Medulla oblongata (tissue), 1 donor: ENCODE data around the gene PRPF31.
"Not testable (repeated sequence)": the region's sequence is repeated elsewhere in the genome, so short reads cannot be mapped to it uniquely, and the experiment has no call there.

Experiments
- DNase-seq: peaks from one replicate; pipeline ENCODE4 v3.0.0-alpha.2; 2015; ENCODE audit errors: extremely low spot score

The PRPF31 gene, protein sequence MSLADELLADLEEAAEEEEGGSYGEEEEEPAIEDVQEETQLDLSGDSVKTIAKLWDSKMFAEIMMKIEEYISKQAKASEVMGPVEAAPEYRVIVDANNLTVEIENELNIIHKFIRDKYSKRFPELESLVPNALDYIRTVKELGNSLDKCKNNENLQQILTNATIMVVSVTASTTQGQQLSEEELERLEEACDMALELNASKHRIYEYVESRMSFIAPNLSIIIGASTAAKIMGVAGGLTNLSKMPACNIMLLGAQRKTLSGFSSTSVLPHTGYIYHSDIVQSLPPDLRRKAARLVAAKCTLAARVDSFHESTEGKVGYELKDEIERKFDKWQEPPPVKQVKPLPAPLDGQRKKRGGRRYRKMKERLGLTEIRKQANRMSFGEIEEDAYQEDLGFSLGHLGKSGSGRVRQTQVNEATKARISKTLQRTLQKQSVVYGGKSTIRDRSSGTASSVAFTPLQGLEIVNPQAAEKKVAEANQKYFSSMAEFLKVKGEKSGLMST

DNA sequence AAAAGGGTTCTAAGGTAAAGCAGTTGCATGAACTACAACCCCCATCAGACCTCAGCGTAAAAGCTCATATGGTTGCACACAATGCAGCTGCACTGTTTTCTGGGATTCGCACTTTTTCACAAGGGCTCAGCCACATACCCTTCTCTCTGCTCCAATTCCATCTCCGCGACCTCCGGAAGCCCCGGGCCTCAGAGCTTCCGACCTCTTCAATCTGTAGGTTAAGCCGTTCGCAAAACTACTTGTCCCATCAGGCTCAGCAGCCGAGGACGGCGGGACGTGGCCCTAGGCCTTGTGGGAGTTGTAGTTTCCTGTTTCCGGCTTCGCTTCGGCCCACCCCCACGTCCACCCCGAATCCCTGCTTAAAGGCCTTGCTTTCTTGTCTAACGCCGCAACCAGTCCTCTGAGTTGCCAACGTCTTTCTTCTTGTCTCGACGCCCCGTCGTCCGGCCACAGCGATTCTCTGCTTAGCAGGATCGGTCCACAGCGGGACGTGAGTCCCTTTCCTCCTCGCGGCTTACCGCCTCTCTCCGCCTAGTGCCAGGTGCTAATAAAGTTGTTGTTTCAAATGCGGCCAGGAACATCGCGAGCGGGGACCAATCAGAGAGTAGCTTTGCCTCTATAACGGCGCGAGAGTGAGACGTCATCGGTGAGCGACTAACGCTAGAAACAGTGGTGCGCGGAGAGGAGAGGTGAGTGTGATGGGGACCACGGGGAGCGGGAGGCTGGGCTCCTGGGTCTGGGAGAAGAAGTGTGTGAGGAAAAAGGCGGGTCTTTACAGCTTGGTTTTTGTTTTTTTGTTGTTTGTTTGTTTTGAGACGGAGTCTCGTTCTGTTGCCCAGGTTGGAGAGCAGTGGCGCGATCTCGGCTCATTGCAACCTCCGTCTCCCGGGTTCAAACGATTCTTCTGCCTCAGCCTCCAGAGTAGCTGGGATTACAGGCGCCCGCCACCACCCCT is at the start of gene PRPF31, which contains the start of gene TFPT:
Gene PRPF31 (plus strand): TSS at position 646 of the 955 bp plus-strand sequence. CDS start 2,525 bp downstream, outside the sequence.
Gene TFPT (minus strand): TSS at position 549 of the 955 bp plus-strand sequence. CDS start 388 bp downstream, at position 161.
- DNase-seq: peak; percentile 98

DNA sequence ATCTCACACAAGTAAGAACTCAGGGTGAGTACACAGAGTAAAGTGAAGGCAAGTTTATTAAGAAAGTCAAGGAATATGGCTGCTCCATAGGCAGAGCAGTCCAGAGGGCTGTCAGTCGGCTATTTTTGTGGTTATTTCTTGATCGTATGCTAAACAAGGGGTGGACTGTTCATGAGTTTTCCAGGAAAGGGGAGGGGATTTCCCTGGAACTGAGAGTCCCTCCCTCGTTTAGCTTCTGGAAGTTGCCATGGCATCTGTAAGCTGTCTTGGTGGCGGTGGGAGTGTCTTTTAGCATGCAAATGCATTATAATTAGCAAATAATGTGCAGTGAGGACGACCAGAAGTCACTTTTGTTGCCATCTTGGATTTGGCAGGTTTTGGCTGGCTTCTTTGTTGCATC is 46.1 kb upstream of the PRPF31 start:
- no peak for DNase-seq

DNA sequence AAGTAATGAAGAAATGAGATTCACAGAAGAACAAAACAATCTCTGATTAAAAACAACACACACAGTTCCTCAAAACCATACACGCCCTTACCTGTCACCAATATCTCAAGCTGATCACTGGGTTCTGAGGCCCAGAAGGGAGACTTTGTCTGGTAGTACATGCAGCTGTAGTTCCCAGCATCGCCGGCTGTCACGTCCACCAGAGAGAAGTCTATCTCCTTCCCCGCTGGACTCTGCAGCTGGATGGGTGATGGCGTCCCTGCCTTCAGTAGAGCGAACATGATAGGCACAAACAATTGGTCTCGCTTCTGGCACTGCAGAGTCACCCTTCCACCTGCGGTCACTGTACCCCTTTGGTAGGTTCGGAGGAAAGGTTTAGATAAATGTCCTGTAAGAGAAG is 41.7 kb upstream of the PRPF31 start:
- no peak for DNase-seq

DNA sequence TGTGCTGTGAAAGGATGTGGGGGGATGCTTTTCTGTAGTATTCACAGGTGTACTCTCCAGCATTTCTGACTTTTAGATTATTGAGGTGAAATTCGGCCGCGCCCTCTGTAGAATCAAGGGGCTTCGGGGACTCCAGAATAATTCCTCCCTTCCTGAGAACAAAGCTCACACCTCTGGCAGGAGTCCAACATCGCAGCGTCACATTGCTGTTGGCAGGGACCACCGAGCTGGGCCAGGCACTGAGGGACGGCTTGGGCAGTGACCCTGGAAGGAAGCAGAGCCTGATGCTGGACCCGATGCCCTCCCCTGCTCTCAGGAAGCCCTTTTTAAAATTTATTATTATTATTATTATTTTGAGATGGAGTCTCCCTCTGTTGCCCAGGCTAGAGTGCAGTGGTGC is 40.7 kb upstream of the PRPF31 start:
- DNase-seq: no peak

DNA sequence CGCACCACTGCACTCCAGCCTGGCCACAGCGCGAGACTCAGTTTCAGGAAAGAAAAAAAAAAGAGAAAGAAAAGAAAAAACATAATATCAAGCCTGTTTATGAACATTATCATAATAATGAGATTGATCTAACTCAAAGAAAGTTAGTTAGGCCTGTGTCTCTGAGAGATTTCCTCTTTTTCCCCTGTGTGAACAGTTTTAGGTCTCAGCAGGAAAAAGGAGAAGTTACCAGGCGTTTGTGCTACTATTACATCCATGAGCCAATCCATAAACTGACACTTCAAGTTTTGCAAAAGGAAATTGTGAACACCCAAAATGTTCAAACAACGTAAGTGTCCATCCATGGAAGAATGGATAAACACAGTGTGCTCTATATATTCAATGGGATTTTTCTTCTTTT is 38.2 kb upstream of the PRPF31 start:
- peak; percentile 27 for DNase-seq

DNA sequence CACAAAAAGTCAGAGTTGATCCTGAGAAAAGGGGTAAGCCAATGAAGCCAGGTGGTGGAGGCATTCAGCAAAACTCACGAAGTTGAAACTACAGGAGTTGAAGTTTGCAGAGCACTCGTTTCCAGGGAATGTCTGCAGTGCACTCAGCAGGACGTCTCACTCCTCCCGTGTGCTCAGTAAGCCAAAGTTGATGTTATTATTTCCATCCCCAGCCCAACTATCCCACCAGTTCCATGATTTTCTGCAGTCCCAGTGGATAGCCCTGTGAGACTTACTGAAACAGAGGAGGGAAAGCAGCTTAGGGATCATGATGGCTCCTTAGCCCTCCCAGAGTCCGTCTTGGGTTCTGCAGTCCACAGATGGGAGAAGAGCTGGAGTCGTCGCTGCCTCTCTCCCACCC is 34.5 kb upstream of the PRPF31 start, which contains the start of gene TARM1:
Gene TARM1 (minus strand): TSS at position 334 of the 400 bp plus-strand sequence. CDS start 25 bp downstream, at position 309.
- no peak for DNase-seq

DNA sequence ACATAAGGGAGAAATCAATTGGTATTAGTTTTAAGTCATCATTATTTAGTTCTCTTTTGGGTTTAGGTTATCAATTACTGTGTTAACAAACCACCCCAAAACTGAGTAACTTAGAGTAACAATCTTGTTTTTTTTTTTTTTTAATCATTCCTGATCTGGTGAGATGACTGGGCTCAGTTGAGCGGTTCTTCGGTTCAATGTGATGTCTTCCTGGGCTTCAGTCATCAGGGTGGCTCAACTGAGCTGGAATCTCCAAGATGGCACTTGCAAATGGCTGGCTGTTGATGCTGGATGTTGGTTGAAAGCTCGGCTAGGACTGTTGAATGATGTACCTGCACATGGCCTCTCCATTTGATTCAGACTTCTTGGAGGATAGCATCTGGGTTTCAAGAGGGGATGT is 31.1 kb upstream of the PRPF31 start:
- no peak for DNase-seq

DNA sequence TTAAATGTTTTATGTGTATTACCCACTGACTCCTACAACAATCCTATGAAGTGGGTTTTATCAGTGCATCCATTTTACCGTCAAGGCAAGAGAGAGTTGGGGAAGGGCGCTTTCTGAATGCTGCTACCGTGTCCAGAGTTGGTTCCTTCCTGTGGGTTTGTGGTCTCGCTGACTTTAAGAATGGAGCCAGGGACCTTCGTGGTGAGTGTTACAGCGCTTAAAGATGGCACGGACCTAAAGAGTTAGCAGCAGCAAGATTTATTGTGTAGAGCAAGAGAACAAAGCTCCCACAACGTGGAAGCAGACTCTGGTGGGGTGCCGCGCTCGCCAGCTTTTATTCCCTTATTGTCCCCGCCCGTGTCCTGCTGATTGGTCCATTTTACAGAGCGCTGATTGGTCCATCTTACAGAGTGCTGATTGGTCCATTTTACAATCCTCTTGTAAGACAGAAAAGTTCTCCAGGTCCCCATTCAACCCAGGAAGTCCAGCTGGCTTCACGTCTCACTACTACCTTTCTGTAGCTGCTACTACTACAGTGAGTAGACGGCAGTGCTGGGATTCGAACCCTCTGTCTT is 21.0 kb upstream of the PRPF31 start:
- no peak for DNase-seq

DNA sequence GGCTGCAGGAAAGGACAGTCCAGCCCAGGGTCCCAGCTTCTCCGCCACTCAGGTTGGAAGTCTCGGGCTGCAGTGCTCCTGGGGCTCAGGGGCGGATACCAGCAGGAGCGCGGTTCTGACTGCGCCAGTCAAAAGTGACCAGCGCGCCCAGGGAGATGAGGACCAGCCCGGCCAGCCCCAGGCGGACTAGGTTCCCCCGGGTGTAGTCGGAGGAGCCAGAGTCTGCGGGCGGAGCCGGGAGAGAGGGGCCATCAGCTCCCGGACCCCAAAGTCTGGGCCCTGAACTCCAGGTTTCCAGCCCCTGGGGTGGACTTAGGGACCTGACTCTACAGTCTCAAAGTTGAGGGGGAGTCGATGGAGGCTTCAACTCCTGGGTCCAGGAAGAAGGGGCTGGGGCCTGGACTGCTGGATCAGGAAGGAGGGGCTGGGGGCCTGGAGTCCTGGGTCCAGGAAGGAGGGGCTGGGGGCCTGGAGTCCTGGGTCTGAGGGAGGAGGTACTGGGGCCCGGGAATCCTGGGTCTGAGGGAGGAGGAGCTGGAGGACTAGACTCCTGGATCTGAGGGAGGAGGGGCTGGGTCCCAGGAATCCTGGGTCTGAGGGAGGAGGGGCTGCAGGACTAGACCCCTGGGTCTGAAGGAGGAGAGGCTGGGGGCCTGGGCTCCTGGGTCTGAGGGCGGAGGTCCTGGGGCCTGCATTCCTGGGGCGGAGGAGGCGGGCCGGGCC is 20.3 kb upstream of the PRPF31 start:
- no peak for DNase-seq

DNA sequence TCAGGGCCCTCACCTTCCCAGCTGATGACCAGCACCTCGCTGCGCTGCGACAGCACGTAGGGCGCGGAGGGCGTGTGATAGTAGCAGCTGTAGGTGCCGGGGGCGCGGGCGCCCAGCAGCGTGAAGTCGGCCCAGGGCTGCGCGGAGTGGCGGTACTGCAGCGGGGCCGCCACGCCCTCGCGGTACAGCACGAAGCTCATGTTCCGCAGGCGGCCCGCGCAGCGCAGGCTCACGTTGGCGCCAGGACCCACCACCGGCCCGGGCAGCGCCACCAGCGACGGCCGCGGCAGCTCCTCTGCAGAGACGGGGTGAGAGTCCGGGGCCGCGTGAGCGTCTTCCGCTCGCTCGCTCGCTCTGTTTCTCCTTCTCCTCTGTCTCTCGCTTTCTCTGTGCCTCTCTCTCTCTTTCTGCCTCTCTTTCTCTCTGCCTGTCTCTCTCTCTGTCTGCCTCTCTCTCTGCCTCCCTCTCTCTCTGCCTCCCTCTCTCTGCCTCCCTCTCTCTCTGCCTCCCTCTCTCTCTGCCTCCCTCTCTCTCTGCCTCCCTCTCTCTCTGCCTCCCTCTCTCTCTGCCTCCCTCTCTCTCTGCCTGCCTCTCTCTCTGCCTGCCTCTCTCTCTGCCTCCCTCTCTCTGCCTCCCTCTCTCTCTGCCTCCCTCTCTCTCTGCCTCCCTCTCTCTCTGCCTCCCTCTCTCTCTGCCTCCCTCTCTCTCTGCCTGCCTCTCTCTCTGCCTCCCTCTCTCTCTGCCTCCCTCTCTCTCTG is 19.5 kb upstream of the PRPF31 start:
- not testable (repeated sequence) for DNase-seq

DNA sequence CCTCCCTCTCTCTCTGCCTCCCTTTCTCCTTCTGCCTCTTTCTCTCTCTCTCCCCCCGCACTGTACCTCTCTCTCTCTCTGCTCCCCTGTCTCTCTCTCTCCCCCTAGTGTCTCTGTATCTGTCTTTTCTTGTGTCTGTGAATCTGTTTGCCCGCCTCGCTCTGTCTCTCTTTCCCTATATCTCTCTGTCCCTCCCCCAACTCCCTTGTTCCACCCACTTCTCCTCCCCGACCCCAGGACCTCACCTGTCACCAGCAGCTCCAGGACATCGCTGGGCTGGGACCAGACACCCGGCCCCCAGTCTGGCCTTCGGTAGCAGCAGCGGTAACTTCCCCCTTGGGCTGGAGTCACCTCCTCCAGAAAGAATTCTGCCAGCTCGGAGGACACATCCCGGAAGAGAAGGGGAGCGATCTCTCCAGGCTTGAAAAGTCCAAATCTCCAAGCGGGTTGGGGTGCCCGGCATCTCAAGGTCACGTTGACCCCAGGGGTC is 18.9 kb upstream of the PRPF31 start:
- DNase-seq: no peak

DNA sequence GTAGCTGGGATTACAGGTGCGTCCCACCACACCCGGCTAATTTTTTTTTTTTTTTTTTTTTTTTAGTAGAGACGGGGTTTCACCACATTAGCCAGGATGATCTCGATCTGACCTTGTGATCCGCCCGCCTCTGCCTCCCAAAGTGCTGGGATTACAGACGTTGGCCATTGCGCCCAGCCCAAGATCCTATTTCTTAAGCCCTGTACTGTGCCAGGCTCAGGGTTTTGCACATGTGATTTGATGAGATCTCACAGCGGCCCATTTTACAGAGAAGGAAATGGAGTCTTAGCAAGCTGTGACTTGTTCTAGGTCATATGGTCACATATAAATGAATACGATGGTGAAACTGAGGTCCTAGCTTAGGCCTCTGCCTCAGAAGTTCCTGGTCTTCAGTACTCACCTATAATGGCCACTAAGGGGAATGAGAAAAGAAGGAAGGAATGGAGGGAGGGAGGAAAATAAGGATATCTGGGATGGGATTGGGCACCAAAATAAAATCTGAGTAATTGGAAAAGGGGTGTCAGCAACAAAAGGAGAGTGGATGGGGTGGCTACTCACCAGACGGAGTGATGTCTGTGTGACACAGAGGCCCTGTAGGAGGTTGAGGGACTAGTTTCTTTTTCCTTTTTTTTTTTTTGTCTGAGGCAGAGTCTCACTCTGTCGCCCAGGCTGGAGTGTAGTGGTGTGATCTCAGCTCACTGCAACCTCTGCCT is 16.2 kb upstream of the PRPF31 start:
- DNase-seq: no peak

DNA sequence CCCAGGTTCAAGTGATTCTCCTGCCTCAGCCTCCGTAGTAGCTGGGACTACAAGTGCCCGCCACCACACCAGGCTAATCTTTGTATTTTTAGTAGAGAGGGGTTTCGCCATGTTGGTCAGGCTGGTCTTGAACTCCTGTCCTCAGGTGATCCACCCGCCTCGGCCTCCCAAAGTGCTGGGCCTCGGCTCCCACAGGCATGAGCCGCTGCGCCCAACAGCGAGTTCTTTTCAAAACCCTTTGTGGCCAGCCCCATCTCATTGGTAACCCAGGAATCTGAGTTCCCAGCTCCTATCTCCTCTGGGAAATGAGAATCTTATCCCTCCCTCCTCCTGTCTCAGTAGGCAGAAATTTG is 15.7 kb upstream of the PRPF31 start:
- DNase-seq: not testable (repeated sequence)

DNA sequence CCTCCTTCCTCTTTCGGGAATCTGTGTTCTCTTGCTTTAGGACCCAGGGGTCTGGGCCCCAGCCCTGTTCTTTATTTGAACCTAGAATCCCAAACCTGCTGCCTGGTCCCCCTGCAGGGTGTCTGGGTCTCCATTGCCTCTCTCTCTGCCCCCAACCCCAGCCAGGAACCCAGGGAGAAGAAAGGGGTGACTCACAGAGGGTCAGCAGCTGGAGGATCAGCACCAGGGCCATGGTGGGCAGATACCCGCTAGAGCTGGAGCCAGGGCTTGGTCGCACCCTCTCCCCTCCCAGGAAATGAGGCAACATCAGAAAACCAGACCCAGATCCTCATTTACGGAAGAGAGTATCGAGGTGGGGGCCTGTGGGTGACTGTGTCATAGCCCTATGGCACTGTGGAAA is 15.0 kb upstream of the PRPF31 start, which contains the start of gene OSCAR:
Gene OSCAR (minus strand): TSS at position 243 of the 400 bp plus-strand sequence. CDS start 11 bp downstream, at position 232.
- DNase-seq: peak; percentile 49

DNA sequence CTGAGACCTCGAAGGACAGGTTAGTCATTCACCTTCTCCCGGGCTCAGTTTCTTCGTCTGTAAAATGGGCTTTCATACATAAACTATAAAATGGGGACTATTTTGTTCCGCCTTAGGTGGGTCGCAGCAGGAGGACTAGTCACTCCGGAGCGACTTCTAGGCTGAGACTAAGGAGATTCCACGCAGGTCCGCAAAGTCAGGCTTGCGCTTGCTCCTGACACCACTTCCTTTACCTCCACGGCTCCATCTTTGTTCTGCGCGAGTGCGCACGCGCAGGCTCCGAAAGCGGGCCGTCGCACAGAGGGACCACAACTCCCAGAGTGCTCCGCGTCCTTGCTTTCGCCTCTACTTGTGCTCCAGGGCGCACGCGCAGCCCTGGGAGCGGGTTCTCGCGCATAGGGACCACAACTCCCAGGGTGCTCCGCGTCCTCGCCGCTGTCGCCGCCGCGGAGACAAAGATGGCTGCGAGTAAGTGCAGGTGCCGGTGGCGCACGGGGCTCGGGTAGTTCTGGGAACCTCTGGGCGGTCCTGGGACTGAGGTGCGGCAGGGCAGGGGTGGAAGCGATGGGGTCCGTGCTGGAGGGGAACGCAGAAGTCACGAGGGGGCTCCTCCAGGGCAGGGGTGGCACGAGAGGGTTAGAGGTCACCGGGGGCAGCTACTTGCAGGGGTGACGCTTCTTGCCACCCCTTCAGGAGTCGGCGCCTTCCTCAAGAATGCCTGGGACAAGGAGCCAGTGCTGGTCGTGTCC is 13.0 kb upstream of the PRPF31 start, which contains the start of gene NDUFA3:
Gene NDUFA3 (plus strand): TSS at position 435 of the 749 bp plus-strand sequence. CDS start 24 bp downstream, at position 459.
- peak; percentile 99 for DNase-seq

DNA sequence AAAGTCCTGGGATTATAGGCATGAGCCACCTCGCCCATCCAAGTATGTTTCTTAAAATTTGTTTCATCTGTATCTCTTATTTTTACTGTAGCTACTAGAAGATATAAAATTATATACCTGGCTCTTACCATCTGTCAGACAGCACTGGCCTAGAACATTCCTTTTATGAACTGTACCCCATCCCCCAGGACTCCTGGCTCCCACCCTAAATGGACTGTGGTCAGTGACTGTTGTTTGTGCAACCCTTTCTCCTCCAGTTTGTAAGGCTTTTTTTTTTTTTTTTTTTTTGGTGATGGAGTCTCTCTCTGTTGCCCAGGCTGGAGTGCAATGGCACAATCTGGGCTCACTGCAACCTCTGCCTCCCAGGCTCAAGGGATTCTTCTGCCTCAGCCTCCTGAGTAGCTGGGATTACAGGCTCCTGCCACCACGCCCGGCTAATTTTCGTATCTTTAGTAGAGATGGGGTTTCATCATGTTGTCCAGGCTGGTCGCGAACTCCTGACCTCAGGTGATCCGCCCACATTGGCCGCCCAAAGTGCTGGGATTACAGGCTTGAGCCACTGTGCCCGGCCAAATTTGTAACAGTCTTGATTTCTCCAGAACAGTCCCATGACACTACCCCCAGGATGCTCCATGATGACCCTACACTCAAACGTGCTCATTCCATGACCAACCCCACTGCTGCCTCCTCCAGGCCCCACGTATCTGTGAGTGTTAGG is 10.4 kb upstream of the PRPF31 start:
- DNase-seq: no peak

DNA sequence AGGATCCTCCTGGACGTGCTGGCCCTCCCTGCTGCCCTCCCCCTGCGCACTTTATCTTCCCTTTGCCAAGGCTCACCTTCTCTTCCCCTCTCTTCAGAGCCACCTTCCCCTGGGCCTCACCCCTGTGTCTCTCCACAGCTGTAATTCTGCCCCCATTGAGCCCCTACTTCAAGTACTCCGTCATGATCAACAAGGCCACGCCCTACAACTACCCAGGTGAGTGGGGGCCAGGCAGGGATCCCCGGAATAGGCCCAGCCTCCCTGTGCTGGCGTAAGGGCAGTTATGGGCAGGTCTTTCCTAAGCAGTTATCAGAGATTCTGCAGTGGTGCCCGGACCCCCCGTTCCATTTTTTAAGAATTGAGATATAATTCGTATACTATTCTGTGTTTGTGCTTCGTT is 9.8 kb upstream of the PRPF31 start:
- DNase-seq: no peak

DNA sequence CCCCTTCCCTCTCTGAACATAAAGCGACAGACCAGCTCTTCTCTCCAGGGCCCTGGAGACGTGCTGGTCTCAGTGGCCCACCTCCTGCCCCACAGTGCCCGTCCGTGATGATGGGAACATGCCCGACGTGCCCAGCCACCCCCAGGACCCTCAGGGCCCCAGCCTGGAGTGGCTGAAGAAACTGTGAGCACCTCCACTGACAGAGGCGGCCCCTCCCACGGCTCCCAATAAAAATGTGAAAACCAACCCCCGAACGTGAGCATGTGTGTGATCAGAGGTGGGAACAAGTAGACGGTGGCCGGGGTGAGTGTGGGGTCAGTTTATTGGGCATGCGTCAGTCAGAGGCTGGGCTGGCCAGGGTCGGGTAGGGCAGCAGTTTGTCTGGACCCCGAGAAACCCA is 8.8 kb upstream of the PRPF31 start:
- no peak for DNase-seq
